Loucy (cell line): ENCODE results near the gene MCM3AP.

ENCODE experiments used
- EZH2phosphoT487 ChIP-seq: fragments of 200-600 bp; IDR thresholded peaks from 2 replicates; pipeline ENCODE4 v1.6.1; 2018; ENCODE audit warnings: antibody characterized with exemption, mild to moderate bottlenecking, moderate library complexity, borderline replicate concordance
- TF ChIP-seq, protein P1 (sequence below): fragments of 200-600 bp; sonication (generic); conservative IDR thresholded peaks from 2 replicates; pipeline ENCODE4 v1.5.1; 2014; ENCODE audit warnings: mild to moderate bottlenecking, antibody characterized with exemption, low read length

DNA sequence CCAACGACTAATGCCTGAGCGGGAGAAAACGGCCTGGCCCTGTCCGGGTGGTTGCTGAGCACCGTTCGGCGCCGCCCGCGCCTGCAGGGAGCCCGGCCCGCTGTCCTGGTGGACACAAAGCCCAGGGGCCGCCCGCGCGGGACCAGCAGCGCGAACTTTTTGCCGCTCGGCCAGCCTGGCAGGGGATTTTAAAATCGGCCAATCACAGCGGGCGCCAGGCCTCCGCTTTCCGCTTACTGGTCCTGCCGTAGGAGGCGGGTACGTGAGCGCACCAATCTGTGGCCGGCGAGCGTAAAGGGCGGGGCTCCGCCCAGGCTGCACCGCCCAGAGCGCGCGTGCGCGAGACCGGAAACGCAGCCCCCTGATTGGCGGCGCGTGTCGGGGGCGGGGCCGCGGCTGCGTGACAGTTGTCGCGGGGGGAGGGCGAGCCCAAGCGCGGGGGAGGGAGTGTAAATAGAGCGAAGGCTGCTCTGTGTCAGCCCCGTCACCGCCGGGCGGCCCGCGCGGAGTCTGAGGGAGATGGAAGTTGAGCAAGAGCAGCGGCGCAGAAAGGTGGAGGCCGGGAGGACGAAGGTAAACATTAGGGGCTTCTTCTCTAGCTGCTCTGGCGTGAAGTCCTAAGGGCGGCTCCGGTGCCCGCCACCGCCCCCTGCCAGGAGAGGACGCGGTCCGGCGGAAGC, 38.4 kb upstream of the MCM3AP start, which contains the start of the genes C21orf58 and PCNT:
- TF ChIP-seq, protein P1, sequence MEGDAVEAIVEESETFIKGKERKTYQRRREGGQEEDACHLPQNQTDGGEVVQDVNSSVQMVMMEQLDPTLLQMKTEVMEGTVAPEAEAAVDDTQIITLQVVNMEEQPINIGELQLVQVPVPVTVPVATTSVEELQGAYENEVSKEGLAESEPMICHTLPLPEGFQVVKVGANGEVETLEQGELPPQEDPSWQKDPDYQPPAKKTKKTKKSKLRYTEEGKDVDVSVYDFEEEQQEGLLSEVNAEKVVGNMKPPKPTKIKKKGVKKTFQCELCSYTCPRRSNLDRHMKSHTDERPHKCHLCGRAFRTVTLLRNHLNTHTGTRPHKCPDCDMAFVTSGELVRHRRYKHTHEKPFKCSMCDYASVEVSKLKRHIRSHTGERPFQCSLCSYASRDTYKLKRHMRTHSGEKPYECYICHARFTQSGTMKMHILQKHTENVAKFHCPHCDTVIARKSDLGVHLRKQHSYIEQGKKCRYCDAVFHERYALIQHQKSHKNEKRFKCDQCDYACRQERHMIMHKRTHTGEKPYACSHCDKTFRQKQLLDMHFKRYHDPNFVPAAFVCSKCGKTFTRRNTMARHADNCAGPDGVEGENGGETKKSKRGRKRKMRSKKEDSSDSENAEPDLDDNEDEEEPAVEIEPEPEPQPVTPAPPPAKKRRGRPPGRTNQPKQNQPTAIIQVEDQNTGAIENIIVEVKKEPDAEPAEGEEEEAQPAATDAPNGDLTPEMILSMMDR: no peak
- no peak for TF ChIP-seq EZH2phosphoT487
